HepG2 (cell line): ENCODE measurements around the gene CLDN4. TPM values are rescaled to one million over a fixed set of nuclear protein-coding genes. Genes with fewer than 3 reads are reported as not detected.
A peak's percentile ranks its signal among the peaks of the same experiment; 100 is the strongest.

Source experiments
- ATAC-seq: fragments of 200-7000 bp; cut with Tn5 transposase; 3 replicates; pipeline ENCODE4 v1.9.1; 2020; ENCODE audit warnings: mild to moderate bottlenecking, moderate library complexity
- BruUV-seq: library from RNA; stranded (reverse); fragments of 400-500 nt; replicated peaks from 2 replicates; lab custom pipeline; 2021; lab: Mats Ljungman, UMichigan
- CTCF ChIA-PET: fragments of 300-600 bp; formaldehyde crosslinking; extraction: SDS; loops from one replicate; lab custom pipeline; 2021; ENCODE audit warnings: low total read pairs, inconsistent platforms, low intra/inter-chr PET ratio; lab: Yijun Ruan, JAX
- POLR2A ChIA-PET: fragments of 350-600 bp; sonication (Branson Sonifier 250); formaldehyde crosslinking; loops from one replicate; lab custom pipeline; 2020; ENCODE audit warnings: antibody characterized with exemption, inconsistent platforms; lab: Yijun Ruan, JAX
- DNase-seq: peaks from one replicate; pipeline ENCODE4 v3.0.0-alpha.2; 2015; ENCODE audit warnings: low spot score
- FAIRE-seq: peaks from 3 replicates; lab custom pipeline; 2011; peaks lifted over from hg19 to GRCh38; lab: Jason Lieb, UNC
- H2AFZ ChIP-seq: one replicate; pipeline ENCODE4 v1.6.1; 2011; ENCODE audit warnings: low read length, inconsistent platforms
- H3K27ac ChIP-seq: fragments of 300-600 bp; 3 replicates; pipeline ENCODE4 v1.8.0; 2011; ENCODE audit warnings: mixed run types, mild to moderate bottlenecking, mixed read lengths, low read length, inconsistent platforms; ENCODE audit not compliant: insufficient read depth; ENCODE audit errors: extremely low read length
- H3K27me3 ChIP-seq, 2 experiments: fragments of 200-600 bp in 1 of 2; 2 replicates in 1 of 2; 3 replicates in 1 of 2; pipeline versions ENCODE4 v1.6.0 to v1.8.0; 2011; ENCODE audit warnings: low read length in 2 of 2, mild to moderate bottlenecking in 2 of 2, moderate library complexity in 2 of 2, inconsistent platforms in 1 of 2; ENCODE audit not compliant: insufficient read depth in 2 of 2, control insufficient read depth in 1 of 2
- H3K36me3 ChIP-seq, 2 experiments: fragments of 200-600 bp in 1 of 2; replicated peaks in 1 of 2; 2 replicates in 1 of 2; 3 replicates in 1 of 2; pipeline versions ENCODE4 v1.5.1 to v1.8.0; 2011; ENCODE audit warnings: low read length in 2 of 2, inconsistent platforms in 1 of 2; ENCODE audit not compliant: insufficient read depth in 2 of 2, control insufficient read depth in 1 of 2
- H3K4me1 ChIP-seq: 2 replicates; pipeline ENCODE4 v1.5.1; 2012; ENCODE audit warnings: low read length, inconsistent platforms; ENCODE audit not compliant: insufficient read depth
- H3K4me2 ChIP-seq: 2 replicates; pipeline ENCODE4 v1.6.0; 2011; ENCODE audit warnings: low read depth, low read length, inconsistent platforms
- H3K4me3 ChIP-seq, 3 experiments: fragments of 200-600 bp in 1 of 3; sonication (generic), shearing (Covaris generic) in 1 of 3; replicated peaks in 1 of 3; 2 replicates each; pipeline ENCODE4 v1.5.1; 2011 to 2016; ENCODE audit warnings: low read length in 3 of 3, inconsistent platforms in 2 of 3, low read depth in 2 of 3, mild to moderate bottlenecking in 2 of 3, control low read depth in 1 of 3, mixed read lengths in 1 of 3; ENCODE audit not compliant: insufficient read depth in 1 of 3
- H3K79me2 ChIP-seq: one replicate; pipeline ENCODE4 v1.6.1; 2011; ENCODE audit warnings: low read length, inconsistent platforms; ENCODE audit not compliant: insufficient read depth
- H3K9ac ChIP-seq: 2 replicates; pipeline ENCODE4 v1.6.0; 2011; ENCODE audit warnings: mild to moderate bottlenecking, low read depth, low read length, inconsistent platforms; ENCODE audit not compliant: insufficient read depth
- H3K9me3 ChIP-seq: 2 replicates; pipeline ENCODE4 v1.5.1; 2012; ENCODE audit warnings: mild to moderate bottlenecking, low read length
- H4K20me1 ChIP-seq: 2 replicates; pipeline ENCODE4 v1.6.0; 2011; ENCODE audit warnings: inconsistent platforms, mild to moderate bottlenecking, low read length, moderate library complexity; ENCODE audit not compliant: insufficient read depth
- ERF ChIP-seq: IDR thresholded peaks from 2 replicates; pipeline ENCODE4 v1.6.1; 2018; ENCODE audit warnings: missing biosample characterization, missing genetic modification reagents
- FOXA1 ChIP-seq, 2 experiments: fragments of 450-650 bp in 1 of 2; sonication (generic) in 1 of 2; formaldehyde crosslinking in 1 of 2; IDR thresholded peaks; 2 replicates each; pipeline versions ENCODE4 v1.4.0 to v1.6.1; 2016 to 2020; ENCODE audit warnings: missing genetic modification reagents in 1 of 2
- FOXP4 ChIP-seq: sonication (generic); formaldehyde crosslinking; IDR thresholded peaks from 2 replicates; pipeline ENCODE4 v1.4.0; 2020; ENCODE audit warnings: missing genetic modification reagents
- HMG20B ChIP-seq: conservative IDR thresholded peaks from 2 replicates; pipeline ENCODE4 v1.6.1; 2016; ENCODE audit warnings: missing genetic modification reagents, missing compliant biosample characterization
- HNF4G ChIP-seq, 2 experiments: sonication (generic) in 1 of 2; formaldehyde crosslinking in 1 of 2; IDR thresholded peaks; 2 replicates each; pipeline versions ENCODE4 v1.4.0 to v1.6.1; 2011 to 2020; ENCODE audit warnings: borderline replicate concordance in 2 of 2, low read depth in 2 of 2, mild to moderate bottlenecking in 2 of 2, low read length in 1 of 2, missing genetic modification reagents in 1 of 2, moderate library complexity in 1 of 2
- KMT2A ChIP-seq: sonication (generic); formaldehyde crosslinking; IDR thresholded peaks from 2 replicates; pipeline ENCODE4 v1.4.0; 2020; ENCODE audit warnings: missing genetic modification reagents
- MIER3 ChIP-seq: IDR thresholded peaks from 2 replicates; pipeline ENCODE4 v1.6.1; 2016; ENCODE audit warnings: missing compliant biosample characterization, borderline replicate concordance
- SNAPC2 ChIP-seq: sonication (generic); formaldehyde crosslinking; IDR thresholded peaks from 2 replicates; pipeline ENCODE4 v1.8.1; 2022; ENCODE audit warnings: mild to moderate bottlenecking, missing genetic modification reagents
- SOX13 ChIP-seq, 3 experiments: fragments of 450-650 bp in 1 of 3; sonication (generic) in 1 of 3; formaldehyde crosslinking in 1 of 3; IDR thresholded peaks in 2 of 3; conservative IDR thresholded peaks in 1 of 3; 2 replicates each; pipeline versions ENCODE4 v1.5.0 to v1.6.1; 2016 to 2020; ENCODE audit warnings: antibody characterized with exemption in 1 of 3, mild to moderate bottlenecking in 1 of 3, missing compliant biosample characterization in 1 of 3, missing genetic modification reagents in 1 of 3, moderate library complexity in 1 of 3
- ZNF629 ChIP-seq: sonication (generic); formaldehyde crosslinking; conservative IDR thresholded peaks from 2 replicates; pipeline ENCODE4 v1.5.0; 2020; ENCODE audit warnings: missing genetic modification reagents
- ZNF776 ChIP-seq: sonication (generic); formaldehyde crosslinking; IDR thresholded peaks from 2 replicates; pipeline ENCODE4 v1.4.0; 2020; ENCODE audit warnings: mild to moderate bottlenecking, missing genetic modification reagents
- ZXDC ChIP-seq: sonication (generic); formaldehyde crosslinking; IDR thresholded peaks from 2 replicates; pipeline ENCODE4 v1.5.0; 2020; ENCODE audit warnings: mild to moderate bottlenecking, missing genetic modification reagents
- ZZZ3 ChIP-seq: sonication (generic); formaldehyde crosslinking; IDR thresholded peaks from 2 replicates; pipeline ENCODE4 v1.4.0; 2020; ENCODE audit warnings: missing genetic modification reagents, mild to moderate bottlenecking, borderline replicate concordance
- WGBS: methylation state at CpG from one replicate; pipeline ENCODE4 v1.1.6; 2017; ENCODE audit warnings: low lambda C conversion rate; 5-methylcytosine and 5-hydroxymethylcytosine counted together
- in situ Hi-C: cut with HindIII; loops from 2 replicates; pipeline ENCODE4 v1.10.0; 2017; ENCODE audit warnings: low pct_unique_long_range_greater_than_20kb; ENCODE audit not compliant: extremely low pct_ligation_motif_present
- intact Hi-C: fragments of 100-400 bp; cut with micrococcal nuclease; formaldehyde crosslinking; loops from one replicate; pipeline ENCODE4 v1.10.0; 2022; ENCODE audit not compliant: unreplicated experiment
- polyA plus RNA-seq, 8 experiments: library from polyadenylated mRNA; depleted of rRNA in 3 of 8; stranded (reverse) in 7 of 8; unstranded in 1 of 8; fragments of >200 nt; fragmentation: Illumina TruSeq in 4 of 8; extraction: Trizol in 4 of 8; gene quantifications; 2 replicates each; pipeline versions ENCODE4 v1.2.1 to v1.2.3, GENCODE V29; 2011 to 2016; ENCODE audit warnings: low read depth in 4 of 8, missing spikeins in 1 of 8, mixed read lengths in 1 of 8; ENCODE audit not compliant: insufficient read depth in 1 of 8
- total RNA-seq, 5 experiments: library from RNA; depleted of rRNA; stranded (reverse); fragments of >200 nt; fragmentation: Illumina TruSeq; extraction: Trizol; gene quantifications; 2 replicates each; pipeline ENCODE4 v1.2.3, GENCODE V29; 2016; ENCODE audit warnings: low read depth in 1 of 5

The CLDN4 gene
- total and polyA plus RNA-seq, 2 of the 13 experiments (the other 11 are each of a cell fraction or from before 2014, with no cell fraction given), result 28.2 to 35.7 TPM

GRCh38 chr7:73829921-73830680, 695 bp upstream of the CLDN4 start:
- DNase-seq (peak; percentile 86), FAIRE-seq (peak; percentile 36), ATAC-seq (peak; percentile 6)
- no peaks in the 10 kb centered on the region for H4K20me1 ChIP-seq
- CTCF ChIA-PET, result no interaction called here
- peak overlapping the region; percentile 98 for H3K4me2 ChIP-seq
- H3K4me1 ChIP-seq, result peaks cover 68% of the 10 kb centered on the region
- TSS peak; percentile 47 for BruUV-seq
- in situ Hi-C loops (no loop called here), intact Hi-C loops (loop anchor here (2.0 kb wide), 1 partner anchor 25 kb away; no protein-coding TSS in a partner anchor)
- peak overlapping the region; percentile 70 to 83 (median 75); a peak in 5 of 6 replicates for H3K4me3 ChIP-seq
- 0% methylated on average over 5 of the region's 13 CpGs for WGBS
- H2AFZ ChIP-seq, result no peak overlapping the region
- H3K27me3 ChIP-seq, result peaks cover 0 to 13% of the 10 kb centered on the region in 2 experiments; a peak in 2 of 5 replicates
- H3K27ac ChIP-seq, result peak overlapping the region; percentile 55
- POLR2A ChIA-PET, result interaction anchor here (1.0 to 5.5 kb wide), 5 partner anchors 8 to 92 kb away, joined by 3 to 55 read pairs (median 4); partner anchors contain the start of genes ABHD11 and METTL27
- peaks cover 12% of the 10 kb centered on the region for H3K79me2 ChIP-seq
- peak overlapping the region; percentile 69 for H3K9ac ChIP-seq
- H3K9me3 ChIP-seq, result no peaks in the 10 kb centered on the region
- no peaks in the 10 kb centered on the region for H3K36me3 ChIP-seq
- TF ChIP-seq ZNF629, result peak; percentile 27; the same call in 1 of the 2 replicates
- TF ChIP-seq FOXA1 (IDR thresholded peaks at IDR 0.05), result no peak
- TF ChIP-seq FOXA1 (CRISPR knock-in tag; IDR thresholded peaks at IDR 0.05), result peak; percentile 72
- TF ChIP-seq SOX13 (IDR thresholded peaks at IDR 0.05), result 0 out of 2 replicates have a peak, but pooled peaks have one; percentile 25
- no peak; a peak in 1 of 4 replicates for TF ChIP-seq SOX13 (CRISPR knock-in tag; conservative IDR thresholded peaks at IDR 0.05 in 1 of 2, IDR thresholded peaks at IDR 0.05 in 1 of 2)
- peak; percentile 57 for TF ChIP-seq FOXP4 (CRISPR knock-in tag)
- no peak for TF ChIP-seq KMT2A (CRISPR knock-in tag)
- TF ChIP-seq ZZZ3 (CRISPR knock-in tag), result no peak
- TF ChIP-seq ZNF776, result no peak
- 0 out of 2 replicates have a peak, but pooled peaks have one; percentile 38 for TF ChIP-seq MIER3
- TF ChIP-seq HNF4G (IDR thresholded peaks at IDR 0.05; ENCODE audit: borderline replicate concordance, low read depth, low read length), result peak; percentile 15; the same call in 1 of the 2 replicates
- TF ChIP-seq HNF4G (CRISPR knock-in tag; IDR thresholded peaks at IDR 0.05; ENCODE audit: borderline replicate concordance, low read depth), result no peak
- TF ChIP-seq ERF (CRISPR knock-in tag), result no peak
- TF ChIP-seq SNAPC2 (CRISPR knock-in tag), result no peak
- no peak for TF ChIP-seq HMG20B (CRISPR knock-in tag)
- TF ChIP-seq ZXDC, result peak; percentile 63; the same call in 1 of the 2 replicates
